ENCODE results near the gene GNAS. TPM values are rescaled to one million over a fixed set of nuclear protein-coding genes. Genes with fewer than 3 reads are reported as not detected.

GNAS gene
- total RNA-seq, 4 donors from 2014 or later, result 606 to 837 (median 753) TPM

DNA sequence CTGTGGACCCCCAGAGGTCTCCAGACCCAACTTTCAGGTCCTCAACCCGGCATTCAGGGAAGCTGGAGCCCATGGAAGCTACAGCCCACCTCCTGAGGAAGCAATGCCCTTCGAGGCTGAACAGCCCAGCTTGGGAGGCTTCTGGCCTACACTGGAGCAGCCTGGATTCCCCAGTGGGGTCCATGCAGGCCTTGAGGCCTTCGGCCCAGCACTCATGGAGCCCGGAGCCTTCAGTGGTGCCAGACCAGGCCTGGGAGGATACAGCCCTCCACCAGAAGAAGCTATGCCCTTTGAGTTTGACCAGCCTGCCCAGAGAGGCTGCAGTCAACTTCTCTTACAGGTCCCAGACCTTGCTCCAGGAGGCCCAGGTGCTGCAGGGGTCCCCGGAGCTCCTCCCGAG, 950 bp downstream of the GNAS start:
- no peak for ATAC-seq (ENCODE audit: low FRiP score)
- TF ChIP-seq, protein P1, sequence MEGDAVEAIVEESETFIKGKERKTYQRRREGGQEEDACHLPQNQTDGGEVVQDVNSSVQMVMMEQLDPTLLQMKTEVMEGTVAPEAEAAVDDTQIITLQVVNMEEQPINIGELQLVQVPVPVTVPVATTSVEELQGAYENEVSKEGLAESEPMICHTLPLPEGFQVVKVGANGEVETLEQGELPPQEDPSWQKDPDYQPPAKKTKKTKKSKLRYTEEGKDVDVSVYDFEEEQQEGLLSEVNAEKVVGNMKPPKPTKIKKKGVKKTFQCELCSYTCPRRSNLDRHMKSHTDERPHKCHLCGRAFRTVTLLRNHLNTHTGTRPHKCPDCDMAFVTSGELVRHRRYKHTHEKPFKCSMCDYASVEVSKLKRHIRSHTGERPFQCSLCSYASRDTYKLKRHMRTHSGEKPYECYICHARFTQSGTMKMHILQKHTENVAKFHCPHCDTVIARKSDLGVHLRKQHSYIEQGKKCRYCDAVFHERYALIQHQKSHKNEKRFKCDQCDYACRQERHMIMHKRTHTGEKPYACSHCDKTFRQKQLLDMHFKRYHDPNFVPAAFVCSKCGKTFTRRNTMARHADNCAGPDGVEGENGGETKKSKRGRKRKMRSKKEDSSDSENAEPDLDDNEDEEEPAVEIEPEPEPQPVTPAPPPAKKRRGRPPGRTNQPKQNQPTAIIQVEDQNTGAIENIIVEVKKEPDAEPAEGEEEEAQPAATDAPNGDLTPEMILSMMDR (IDR thresholded peaks at IDR 0.05), result no peak
- DNase-seq (ENCODE audit: low spot score), result no peak

DNA sequence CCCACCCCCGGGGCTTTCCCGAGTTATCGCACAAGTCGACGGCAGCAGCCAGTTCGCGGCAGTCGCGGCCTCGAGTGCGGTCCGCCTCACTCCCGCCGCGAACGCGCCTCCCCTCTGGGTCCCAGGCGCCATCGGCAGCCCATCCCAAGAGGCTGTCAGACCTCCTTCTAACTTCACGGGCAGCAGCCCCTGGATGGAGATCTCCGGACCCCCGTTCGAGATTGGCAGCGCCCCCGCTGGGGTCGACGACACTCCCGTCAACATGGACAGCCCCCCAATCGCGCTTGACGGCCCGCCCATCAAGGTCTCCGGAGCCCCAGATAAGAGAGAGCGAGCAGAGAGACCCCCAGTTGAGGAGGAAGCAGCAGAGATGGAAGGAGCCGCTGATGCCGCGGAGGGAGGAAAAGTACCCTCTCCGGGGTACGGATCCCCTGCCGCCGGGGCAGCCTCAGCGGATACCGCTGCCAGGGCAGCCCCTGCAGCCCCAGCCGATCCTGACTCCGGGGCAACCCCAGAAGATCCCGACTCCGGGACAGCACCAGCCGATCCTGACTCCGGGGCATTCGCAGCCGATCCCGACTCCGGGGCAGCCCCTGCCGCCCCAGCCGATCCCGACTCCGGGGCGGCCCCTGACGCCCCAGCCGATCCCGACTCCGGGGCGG, 1.6 kb downstream of the GNAS start:
- TF ChIP-seq, protein P1 (IDR thresholded peaks at IDR 0.05), result no peak
- ATAC-seq (ENCODE audit: low FRiP score) (no peak), DNase-seq (ENCODE audit: low spot score) (no peak)

DNA sequence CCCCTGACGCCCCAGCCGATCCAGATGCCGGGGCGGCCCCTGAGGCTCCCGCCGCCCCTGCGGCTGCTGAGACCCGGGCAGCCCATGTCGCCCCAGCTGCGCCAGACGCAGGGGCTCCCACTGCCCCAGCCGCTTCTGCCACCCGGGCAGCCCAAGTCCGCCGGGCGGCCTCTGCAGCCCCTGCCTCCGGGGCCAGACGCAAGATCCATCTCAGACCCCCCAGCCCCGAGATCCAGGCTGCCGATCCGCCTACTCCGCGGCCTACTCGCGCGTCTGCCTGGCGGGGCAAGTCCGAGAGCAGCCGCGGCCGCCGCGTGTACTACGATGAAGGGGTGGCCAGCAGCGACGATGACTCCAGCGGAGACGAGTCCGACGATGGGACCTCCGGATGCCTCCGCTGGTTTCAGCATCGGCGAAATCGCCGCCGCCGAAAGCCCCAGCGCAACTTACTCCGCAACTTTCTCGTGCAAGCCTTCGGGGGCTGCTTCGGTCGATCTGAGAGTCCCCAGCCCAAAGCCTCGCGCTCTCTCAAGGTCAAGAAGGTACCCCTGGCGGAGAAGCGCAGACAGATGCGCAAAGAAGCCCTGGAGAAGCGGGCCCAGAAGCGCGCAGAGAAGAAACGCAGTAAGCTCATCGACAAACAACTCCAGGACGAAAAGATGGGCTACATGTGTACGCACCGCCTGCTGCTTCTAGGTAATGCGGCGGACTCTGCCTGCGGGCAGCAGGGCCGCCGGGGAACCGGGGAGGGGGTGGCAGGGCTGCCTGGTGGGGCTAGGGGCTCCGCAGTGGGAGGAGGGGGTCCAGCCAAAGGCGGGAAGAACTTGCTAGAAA, 2.3 kb downstream of the GNAS start:
- TF ChIP-seq, protein P1 (IDR thresholded peaks at IDR 0.05), result no peak
- ATAC-seq (ENCODE audit: low FRiP score), result no peak
- no peak for DNase-seq (ENCODE audit: low spot score)

DNA sequence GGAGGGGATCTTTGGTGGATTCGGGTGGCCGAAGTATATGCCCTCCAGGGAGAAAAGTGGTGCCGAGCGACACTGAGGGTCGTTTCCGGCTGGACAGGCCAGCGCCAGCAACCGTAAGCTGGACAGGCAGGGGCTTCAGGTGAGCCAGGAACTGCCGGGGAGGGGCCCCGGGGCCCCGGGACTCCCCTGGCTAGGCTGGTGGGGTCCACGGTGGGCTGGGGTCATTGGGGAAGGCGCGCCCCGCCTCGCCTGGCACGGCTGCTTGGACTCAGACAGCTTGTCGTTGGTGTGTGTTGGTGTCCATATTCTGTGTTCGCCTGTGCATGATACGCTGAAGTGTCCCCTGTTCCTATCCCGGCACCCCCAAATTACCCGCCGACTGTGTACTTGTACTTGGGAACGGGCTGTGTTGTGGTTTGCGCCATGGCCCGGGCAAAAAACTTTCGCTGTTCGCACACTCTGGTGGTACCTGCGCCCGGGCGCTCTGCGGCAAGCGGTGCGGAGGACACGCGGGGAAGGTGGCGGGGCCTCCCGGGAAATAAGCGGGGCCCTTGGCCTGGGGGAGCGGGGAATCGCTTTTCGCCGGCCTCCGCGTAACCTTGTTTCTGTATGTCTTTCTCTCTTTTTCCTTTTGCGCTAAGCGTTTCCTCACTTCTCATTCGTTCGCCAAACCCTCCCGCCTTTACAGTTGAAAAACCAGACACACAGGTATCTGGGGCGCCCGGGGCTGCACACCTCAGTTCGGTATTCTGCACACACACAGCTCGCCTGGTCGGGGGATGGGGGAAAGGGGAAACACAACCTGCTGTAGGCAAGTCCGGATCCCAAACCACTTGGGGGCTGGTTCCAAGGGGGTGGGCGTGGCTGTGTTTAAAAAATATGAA, 3.2 kb downstream of the GNAS start:
- DNase-seq (ENCODE audit: low spot score) (no peak), ATAC-seq (ENCODE audit: low FRiP score) (no peak)
- TF ChIP-seq, protein P1 (IDR thresholded peaks at IDR 0.05), result no peak

DNA sequence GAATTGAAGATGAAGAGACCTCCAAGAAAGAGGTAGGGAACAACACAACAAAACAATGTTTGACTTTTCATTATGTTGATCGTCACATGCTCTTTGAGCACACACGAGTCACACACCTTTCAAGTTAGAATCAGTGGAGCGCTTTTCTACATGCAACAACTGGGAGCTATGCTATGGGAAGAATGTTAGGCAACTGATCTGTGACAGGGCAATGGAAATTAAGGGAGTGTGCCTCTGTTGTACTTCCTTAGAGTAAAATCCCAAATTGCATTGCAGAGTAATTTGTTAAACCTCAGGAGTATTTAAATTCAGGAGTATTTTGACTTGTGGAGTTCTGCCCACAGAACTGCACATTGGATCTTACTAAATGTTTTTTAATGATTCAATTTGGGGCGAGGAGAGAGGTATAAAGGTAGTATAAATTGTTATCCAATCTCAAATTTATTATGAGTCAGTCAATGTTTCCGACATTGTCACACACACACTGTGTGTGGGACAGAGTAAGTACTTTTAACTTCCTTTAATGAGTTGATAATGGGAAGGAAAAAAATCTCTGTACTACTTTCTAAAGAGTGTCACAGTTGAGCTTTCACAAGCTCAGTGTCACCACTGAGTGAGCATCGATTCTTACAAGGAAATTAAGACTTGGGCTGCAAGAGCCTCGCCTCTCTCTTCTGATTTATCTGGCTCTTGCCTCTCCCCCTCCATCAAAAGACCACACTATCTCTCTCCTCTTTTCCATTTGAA, 10.7 kb downstream of the GNAS start:
- ATAC-seq (ENCODE audit: low FRiP score) (no peak), DNase-seq (ENCODE audit: low spot score) (no peak)
- TF ChIP-seq, protein P1 (IDR thresholded peaks at IDR 0.05), result no peak

DNA sequence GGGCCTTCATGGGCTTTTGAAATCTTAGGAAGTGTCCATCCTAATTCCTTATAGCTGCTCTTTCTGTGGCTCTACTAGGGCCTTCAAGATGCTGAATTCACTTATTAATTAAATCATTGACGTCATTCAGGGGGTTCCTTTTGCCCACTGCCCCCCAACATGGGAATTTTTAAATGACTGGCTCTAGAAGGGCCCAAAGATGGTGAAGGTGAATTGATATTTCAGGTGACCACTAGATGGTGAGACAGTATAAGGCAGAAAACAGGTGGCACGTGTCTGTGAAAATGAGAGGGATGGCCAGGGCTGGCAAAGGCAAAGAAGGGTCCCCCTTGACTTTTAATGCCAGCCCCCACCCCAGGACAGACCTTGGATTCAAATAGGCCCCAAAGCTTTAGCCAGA, 11.8 kb downstream of the GNAS start:
- no peak for DNase-seq (ENCODE audit: low spot score)
- no peak for ATAC-seq (ENCODE audit: low FRiP score)
- TF ChIP-seq, protein P1 (IDR thresholded peaks at IDR 0.05), result no peak
